Measurements from ENCODE around the gene MTMR3.

MTMR3 gene

GRCh38 chr22:29948385-29948769 is 65.4 kb downstream of the MTMR3 start:
- no peak overlapping the region for H3K27ac ChIP-seq
- TF ChIP-seq CTCF (conservative IDR thresholded peaks at IDR 0.05) = no peak

- H3K27ac ChIP-seq = no peak overlapping the region
- no peak for TF ChIP-seq CTCF (conservative IDR thresholded peaks at IDR 0.05)
Measured at GRCh38 chr22:29949872-29950271, 66.9 kb downstream of the MTMR3 start.

- no peak overlapping the region for H3K27ac ChIP-seq
- no peak for TF ChIP-seq CTCF (conservative IDR thresholded peaks at IDR 0.05)
Measured at GRCh38 chr22:29951791-29952413, 68.9 kb downstream of the MTMR3 start.

GRCh38 chr22:29954203-29954855 is 71.4 kb downstream of the MTMR3 start:
- TF ChIP-seq CTCF (conservative IDR thresholded peaks at IDR 0.05) = no peak
- no peak overlapping the region for H3K27ac ChIP-seq

- no peak overlapping the region for H3K27ac ChIP-seq
- no peak for TF ChIP-seq CTCF (conservative IDR thresholded peaks at IDR 0.05)
Measured at GRCh38 chr22:29956680-29957079, 73.7 kb downstream of the MTMR3 start.

- H3K27ac ChIP-seq = no peak overlapping the region
- TF ChIP-seq CTCF (conservative IDR thresholded peaks at IDR 0.05) = no peak
Measured at GRCh38 chr22:29958170-29958569, 75.2 kb downstream of the MTMR3 start.

GRCh38 chr22:29964776-29965175 is 81.8 kb downstream of the MTMR3 start:
- no peak overlapping the region for H3K27ac ChIP-seq
- TF ChIP-seq CTCF (conservative IDR thresholded peaks at IDR 0.05) = no peak
